Stimulated activated CD4-positive, alpha-beta T cell treated with anti-CD3 and anti-CD28 coated beads, Interleukin-12 subunit alpha, Interleukin-12 subunit beta, amount 100 ng/mL, for 48 hours (primary cell): ENCODE data around the gene ZNF593.

Experiments used
- DNase-seq, 3 donors: peaks; one replicate each; pipeline ENCODE4 v3.0.0-alpha.2; 2020; ENCODE audit warnings: low read depth in 2 of 3, low spot score in 1 of 3

The ZNF593 gene

DNA sequence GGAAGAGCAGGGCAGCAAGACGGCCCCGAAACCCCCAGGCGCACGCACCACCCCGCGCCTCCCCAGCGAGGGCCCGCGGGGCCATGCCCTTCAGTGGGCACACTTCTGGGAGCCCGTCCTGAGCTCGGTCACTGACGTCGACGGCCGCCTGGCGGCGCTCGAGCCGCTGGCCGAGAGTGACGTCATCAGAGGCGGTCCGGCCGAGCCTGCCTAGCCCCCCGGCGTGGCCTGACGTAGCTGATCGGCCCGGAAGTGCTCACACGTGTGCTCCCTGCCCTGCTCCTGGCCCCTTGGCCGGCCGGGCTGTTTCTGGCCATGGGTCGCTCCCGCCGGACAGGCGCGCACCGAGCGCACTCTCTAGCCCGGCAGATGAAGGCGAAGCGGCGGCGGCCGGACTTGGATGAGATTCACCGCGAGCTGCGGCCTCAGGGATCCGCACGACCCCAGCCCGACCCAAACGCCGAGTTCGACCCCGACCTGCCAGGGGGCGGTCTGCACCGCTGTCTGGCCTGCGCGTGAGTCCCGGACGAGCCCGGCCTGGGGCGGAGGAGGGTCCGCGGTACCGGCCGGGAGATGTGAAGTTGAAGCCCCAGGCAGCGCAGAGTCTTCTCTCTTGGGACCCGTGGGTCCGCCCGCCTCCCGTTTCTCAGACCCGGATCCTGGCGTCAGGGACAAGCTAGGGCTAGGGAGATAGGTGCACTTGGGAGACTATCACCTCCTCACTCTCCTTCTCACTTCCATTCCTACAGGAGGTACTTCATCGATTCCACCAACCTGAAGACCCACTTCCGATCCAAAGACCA lies at the start of gene ZNF593:
TSS of gene ZNF593 (plus strand) at position 240 of the 803 bp plus-strand sequence. CDS start at position 316, 76 bp downstream.
- DNase-seq, result peak; percentile 83 to 88 (median 86)

DNA sequence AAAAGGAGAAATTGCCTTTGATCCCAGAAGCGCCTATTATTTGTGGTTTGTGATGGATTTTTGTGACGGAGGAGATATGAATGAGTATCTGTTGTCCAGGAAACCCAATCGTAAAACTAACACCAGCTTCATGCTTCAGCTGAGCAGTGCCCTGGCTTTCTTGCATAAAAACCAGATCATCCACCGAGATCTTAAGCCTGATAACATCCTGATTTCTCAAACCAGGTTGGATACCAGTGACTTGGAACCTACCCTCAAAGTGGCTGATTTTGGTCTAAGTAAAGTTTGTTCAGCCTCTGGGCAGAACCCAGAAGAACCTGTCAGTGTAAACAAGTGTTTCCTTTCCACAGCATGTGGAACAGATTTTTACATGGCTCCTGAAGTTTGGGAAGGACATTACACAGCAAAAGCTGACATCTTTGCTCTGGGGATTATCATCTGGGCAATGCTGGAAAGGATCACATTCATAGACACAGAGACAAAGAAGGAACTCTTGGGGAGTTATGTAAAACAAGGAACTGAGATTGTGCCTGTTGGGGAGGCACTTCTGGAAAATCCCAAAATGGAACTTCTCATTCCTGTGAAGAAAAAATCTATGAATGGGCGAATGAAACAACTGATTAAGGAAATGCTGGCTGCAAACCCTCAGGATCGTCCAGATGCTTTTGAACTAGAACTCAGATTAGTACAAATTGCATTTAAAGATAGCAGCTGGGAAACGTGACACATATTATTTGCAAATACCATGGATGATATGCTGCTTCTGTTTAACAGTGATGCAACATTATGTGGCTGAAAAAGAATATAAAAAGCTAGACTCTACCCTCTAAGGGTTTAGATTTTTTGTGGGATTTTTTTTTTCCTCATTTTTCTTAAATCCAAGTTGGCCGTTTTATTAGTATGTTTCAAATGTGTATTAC lies 47.6 kb upstream of the ZNF593 start:
- DNase-seq, result no peak

DNA sequence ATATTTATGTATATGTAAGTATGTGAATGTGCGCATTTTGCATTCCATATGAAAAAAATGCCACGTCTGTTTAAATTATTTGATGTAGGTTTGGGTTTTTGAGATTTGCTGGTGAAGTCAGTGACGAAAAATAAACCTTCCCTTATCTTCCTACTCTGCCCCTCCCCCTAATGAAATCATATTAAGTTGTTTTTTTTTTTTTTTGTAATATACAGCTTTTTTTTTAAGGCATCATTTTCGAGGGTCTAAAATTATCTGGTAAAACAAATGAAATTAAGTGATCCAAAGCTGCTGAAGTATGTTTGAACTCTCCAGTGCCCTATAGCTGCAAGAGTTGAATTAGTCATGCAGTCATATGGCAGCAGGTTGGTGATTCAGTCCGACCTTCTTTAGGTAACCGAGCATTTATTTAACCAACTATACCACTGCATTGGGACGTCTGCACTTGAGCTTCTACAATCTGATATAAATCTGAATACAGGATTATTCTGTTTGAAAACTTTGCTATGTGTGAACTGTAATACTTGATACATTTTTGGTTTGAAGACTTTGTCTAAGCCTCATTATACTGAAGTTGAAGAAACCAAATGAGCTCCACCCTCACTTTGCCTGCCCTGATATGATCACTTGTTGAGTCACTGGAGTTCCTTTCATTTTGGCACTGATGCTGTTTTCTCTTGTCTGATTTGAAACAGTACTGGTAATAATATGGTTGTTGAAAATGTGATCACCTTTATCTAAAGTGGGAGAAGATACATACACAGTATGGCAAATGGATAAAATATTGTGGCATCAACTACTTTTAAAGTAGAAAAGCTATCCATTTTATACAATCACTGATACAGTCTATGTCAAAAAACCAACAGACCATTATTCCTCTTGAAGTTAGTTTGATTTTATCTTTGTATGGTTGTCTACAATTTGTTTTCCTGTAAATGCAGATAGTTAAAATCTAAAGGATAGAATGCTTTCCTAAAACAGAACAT lies 46.4 kb upstream of the ZNF593 start:
- no peak for DNase-seq

DNA sequence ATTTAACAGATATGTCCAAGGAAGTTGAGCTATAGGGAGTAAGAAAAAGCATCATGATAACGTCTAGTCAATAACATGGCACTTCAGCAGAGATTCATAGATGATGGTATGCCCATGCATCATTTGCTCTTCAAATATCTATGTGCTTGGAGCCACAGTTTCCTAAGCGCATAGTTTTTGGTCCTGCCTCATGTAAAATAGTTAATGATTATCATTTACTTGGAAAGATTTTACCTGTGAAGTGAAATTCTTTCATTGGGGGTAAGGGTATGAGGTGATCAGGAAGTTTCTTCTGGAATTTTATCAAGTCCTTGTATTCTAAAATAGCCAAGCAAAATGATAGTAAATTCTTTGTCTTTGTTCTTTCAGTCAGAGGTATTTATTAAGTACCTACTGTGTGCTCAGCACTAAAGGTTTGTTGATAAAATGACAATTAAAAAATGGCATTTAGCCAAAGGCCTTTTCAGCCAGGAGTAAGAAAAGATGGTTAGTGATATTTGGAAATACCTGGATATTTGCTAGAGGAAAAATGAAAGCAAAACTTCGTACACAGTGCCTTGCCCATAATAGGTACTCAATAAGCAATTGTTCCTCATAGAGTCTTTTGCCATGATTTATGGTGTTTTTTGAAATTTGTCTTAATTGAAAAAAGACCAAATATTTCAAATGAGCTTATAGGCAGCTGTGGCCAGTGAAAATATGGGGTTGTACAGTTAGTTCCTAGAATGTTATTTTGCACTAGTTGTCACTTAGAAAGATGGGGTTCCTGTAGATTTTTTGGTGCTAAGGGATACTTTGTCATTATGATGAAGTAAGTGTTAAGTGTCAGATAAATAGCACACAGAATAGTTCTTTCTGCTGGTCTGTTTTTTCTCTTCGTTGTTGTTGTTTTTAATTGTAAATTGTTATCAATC lies 45.0 kb upstream of the ZNF593 start:
- no peak for DNase-seq

DNA sequence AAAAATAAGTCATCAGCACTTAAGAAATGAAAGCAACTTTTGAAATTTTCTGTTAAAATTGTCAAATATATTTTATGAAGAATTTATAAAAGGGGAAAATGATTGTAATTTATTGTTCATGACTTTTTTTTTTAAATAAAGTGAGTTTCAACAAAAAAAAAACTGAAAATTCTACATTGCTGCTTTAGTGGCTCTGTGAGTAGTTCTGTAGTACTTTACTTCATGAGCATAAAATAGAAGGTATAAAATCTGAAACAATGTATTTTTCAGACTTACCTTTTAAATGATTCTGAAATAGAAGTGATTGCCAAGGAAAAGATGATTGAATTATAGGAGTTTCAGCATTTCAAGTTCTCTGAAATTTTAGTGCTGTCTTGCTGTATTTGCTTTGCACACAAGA lies 44.3 kb upstream of the ZNF593 start:
- no peak for DNase-seq

DNA sequence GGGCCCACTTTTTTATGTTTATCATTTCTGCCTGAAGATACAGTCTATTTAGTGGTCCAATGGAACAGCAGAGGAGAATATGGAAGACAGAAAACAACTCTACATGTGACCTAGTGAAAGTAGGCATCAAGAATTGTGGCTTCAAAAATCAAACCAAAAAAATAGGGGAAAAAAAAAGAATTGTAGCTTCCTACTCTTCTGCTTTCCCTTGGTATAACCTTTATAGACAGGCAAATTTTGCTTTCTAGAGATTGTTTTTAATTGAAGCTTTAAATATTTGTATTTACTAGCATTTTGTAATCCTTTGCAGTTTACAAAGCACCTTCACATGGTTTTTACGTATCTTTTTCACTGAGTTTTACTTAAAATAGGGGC lies 43.8 kb upstream of the ZNF593 start:
- no peak for DNase-seq

DNA sequence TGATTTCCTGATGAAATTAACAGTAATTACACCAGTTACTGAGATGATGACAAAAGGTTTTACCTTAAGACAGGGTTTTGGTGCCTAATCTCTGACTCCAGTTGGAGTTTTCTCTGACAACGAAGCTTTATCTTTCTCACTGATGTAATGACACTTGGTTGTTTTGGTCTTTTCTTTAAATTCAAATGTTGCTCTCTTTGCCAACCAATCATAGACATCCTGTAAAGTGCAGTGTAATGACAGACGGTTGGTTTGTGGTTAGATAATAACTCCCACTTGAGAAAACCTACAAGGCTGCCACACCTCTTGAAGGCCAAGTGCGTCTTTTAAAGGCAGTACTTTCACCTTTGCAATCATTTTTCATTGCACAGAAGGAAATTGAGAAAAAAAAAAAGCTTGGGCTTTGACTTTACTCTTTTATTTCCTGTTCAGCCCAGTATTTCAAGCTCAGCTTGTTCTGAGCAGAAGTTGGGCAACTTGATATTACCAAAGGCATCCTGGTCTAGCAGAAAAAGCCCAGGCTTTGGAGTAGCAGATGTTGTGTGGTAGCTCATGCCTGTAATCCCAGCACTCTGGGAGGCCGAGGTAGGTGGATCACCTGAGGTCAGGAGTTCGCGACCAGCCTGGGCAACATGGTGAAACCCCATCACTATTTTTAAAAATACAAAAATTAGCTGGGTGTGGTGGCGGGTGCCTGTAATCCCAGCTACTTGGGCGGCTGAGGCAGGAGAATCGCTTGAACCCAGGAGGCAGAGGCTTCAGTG lies 43.2 kb upstream of the ZNF593 start:
- peak in 1 of 3 donors; percentile 31 for DNase-seq

DNA sequence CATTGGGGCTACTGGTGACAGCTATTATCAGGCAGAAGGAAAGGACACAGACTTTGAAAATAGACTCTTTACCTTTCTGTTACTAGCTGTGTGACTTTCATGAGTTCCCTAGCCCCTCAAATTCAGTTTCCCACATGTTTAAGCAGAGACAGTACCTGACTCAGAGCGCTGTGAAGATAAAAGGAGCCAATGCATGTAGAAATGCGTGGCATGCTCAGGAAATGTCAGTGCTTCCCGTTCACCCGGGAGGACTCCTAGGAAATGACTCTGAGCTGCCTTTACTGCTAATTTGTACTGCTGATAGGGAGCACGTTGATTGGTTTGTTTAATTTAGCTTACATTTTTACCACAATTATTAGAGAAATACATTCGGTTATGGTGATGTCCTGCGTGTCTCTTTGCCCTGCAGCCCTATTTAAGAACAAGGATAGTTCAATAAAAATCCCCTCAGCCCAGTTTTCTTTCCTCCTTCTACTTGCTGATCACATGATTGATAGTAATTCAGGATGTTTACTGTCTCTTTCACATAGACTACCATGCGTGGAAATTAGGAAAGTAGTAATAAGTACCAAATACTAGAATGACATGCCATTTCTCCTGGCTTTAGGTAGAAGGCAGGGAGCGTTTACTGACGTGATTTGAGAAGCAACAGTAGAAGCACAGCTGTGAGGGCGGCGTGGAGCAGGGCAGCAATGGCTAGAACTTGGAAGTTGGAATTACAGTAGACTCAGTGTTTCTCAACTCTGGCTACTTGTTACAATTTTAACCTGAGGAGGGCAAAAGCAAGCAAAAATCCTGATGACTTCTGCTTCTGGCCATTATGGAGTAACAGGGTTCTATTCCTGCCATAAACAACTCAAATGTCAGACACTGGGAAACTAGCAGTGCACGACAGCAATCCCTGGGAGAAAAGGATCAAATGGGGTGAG lies 42.2 kb upstream of the ZNF593 start:
- DNase-seq, result no peak

DNA sequence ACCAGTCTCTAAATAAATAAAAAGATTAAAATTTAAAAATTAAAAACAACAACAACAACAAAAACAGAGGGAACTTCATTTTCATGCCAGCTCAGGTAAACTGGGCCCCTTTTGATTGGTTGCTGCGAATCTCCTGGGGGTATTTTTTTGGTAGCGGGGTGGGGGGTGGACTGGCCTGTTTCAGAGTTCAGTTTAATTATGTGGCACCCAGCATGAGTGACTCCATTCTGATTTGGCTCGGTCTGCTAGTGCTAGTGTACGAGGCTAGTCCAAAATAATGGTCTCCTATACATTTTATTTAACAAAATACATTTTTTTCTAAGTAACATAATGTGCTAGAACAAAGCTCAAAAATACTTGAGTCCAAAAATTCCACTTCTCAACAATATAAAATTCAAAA lies 39.9 kb upstream of the ZNF593 start:
- no peak for DNase-seq

DNA sequence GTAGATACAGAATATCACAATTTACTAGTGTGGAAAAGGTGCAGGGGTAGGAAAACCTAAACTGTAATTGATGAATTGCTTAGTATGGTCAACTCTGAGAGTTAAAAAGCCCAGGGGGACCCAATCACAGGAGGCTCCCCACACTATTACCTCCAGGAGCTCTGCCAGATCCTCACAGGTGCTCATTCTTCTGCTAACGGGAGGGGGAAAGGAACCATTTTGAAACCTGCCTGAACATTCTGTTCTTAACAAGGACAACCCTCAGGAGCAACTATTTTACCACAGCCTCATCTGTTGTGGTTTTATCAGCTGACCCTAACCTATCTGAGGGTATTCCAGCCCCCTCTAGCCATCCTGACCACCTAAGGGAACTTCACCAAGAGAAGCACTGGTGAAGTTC lies 39.0 kb upstream of the ZNF593 start:
- no peak for DNase-seq

DNA sequence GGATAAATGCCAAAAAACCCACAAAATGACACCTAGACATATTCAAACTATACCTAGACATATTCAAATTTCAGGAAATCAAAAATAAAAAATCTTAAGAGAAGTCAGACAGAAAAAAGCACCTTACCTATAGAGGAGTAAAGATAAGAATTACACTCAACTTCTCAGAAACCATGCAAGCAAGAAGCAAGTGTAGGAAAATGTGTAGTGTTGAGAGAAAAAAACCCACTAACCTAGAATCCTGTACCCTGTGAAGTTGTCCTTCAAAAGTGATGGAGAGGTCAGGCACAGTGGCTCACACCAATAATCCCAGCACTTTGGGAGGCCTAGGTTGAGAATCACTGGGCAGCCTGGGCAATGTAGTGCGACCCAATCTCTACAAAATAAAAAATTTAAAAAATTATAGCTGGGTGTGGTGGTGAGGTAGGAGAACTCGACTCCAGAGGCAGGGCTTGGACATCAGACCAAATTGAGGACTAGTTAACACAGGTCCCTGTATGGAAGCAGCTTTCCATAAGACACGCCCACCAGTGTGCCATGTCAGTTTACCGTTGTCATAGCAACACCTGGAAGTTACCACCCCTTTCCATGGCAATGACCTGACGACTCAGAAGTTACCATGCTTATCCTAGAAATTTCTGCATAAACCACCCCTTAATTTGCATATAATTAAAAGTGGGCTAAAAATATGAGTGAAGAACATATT lies 37.4 kb upstream of the ZNF593 start:
- no peak for DNase-seq

DNA sequence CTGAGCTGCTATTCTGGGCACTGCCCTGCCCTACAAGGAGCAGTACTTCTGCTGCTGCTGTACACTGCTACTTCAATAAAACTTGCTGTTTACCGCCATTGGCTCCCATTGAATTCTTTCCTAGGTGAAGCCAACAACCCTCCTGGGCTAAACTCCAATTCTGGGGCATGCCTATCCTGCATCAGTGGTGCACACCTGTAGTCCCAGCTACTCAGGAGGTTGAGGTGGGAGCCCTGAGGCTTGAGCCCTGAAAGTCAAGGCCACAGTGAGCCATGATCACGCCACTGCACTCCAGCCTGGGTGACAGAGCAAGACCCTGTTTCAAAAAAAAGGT lies 36.9 kb upstream of the ZNF593 start:
- no peak for DNase-seq

DNA sequence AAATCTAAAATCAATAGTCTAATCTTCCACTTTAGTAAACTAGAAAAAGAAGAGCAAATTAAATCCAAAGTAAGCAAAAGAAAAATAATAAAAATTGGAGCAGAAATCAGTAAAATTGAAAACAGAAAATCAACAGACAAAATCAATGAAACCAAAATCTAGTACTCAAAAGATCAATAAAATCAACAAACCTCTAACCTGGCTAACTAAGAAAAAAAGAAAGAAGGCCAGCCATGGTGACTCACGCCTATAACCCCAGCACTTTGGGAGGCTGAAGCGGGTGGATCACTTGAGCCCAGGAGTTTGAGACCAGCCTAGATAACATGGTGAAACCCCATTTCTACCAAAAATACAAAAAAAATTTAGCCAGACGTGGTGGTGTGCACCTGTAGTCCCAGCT lies 35.2 kb upstream of the ZNF593 start:
- no peak for DNase-seq

DNA sequence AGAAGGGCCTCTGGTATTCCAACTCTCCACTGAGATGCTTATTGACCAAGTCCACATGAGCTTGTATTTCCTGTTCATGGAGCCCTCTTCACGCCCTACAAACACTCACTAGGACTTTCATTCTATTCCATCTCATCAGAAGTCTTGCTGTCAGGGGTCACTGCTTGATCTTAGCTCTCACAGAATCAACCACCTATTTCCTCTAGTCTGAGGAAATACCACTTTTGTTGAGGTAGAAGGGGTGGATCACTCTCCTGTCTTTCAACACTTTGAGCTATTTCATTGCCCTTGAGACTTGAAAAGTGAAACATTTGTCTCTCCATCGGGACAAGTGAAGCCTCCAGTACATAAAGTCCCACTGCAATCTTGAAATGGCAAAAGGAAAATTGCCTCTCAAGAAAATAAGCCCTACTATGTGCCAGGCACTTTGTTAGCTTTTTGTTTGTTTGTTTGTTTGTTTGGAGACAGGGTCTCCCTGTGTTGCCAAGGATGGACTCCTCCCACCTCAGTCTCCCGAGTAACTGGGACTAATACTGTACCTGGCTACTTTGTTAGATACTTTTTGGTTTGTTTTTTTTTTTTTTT lies 30.6 kb upstream of the ZNF593 start:
- DNase-seq, result no peak

DNA sequence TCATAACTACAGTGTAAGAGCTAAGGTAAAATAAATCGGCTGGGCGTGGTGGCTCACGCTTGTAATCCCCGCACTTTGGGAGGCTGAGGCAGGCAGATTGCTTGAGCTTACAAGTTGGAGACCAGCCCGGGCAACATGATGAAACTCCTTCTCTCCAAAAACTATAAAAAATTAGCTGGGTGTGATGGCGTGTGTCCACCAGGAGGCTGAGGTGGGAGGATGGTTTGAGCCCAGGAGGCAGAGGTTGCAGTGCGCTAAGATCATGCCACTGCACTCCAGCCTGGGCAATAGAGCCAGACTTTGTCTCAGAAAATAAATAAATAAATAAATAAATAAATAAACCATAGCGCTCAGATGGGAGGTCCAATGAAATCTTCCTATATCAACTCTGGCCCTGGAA lies 27.5 kb upstream of the ZNF593 start:
- DNase-seq, result no peak

DNA sequence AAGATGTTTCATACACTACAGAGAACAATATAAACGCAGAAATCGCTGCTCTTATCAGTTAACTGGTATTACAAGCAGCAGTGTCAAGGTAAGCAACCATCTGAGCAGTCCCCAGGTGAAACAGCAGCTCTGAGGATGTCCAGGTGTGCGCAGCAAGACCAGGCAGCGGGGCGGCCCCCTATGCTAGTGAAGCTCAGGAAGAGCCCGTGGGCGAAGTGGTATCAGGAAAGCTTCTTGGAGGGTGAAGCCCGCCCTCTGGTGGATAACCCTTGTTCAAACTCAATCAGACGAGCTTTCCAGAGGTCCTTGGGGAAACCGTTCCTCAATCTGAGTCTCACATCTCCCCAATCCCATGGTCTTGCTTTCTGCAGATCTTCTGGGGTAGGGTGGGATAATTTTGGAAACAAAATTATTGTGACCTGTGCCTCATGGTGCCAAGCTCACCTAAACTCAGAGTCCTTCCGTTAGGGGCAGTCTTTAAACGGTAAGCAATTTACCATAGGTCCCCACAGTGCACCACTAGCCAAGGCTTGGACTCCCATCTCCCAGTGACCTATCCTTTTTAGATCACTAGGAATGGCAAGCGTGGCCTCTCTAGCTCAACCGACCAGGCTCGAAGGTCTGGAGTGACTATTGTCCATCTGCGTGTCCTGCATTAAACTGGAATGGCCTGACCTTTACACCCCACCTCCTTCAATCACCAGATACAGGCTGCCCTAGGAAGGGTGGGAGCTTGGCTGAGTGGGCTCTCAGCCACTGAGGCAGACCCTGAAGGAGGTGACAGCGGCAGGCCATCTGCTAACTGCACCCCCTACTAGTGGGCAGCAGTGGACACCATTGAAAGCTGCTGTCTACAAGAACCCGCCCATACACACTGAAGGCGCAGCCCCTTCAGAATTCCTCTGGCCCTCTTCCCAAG lies 24.4 kb upstream of the ZNF593 start:
- DNase-seq, result peak in 2 of 3 donors; percentile 65 to 80
